Left cardiac atrium (tissue), 4 donors: Measurements from ENCODE around the gene OR51B5. TPM values are rescaled to one million over a fixed set of nuclear protein-coding genes. Genes with fewer than 3 reads are reported as not detected.
"Not testable (repeated sequence)": the region's sequence is repeated elsewhere in the genome, so short reads cannot be mapped to it uniquely, and the experiment has no call there.

Source experiments
- ATAC-seq, 2 donors: fragments of 200-7000 bp; cut with Tn5 transposase; one replicate each; pipeline ENCODE4 v1.9.1; 2020; ENCODE audit warnings: mild to moderate bottlenecking in 2 of 2, moderate library complexity in 2 of 2
- DNase-seq: peaks from one replicate; pipeline ENCODE4 v3.0.0-alpha.2; 2020
- intact Hi-C, 2 donors: fragments of 100-400 bp; cut with DNase I; formaldehyde crosslinking; loops; one replicate each; pipeline versions ENCODE4 v1.14.1 to v1.15.1; 2022 to 2023
- total RNA-seq, 2 donors: library from RNA; stranded (reverse); fragmentation: NEBNext Ultra II Directional; extraction: Animal tissue kit (Norgen Biotek cat#: 25700); gene quantifications; one replicate each; pipeline ENCODE4 v1.2.1, GENCODE V29; 2021
- donor health status: DM: no; HTN: yes; CAD: no.
- donor health status: DM: no; HTN: yes; CAD: no; lungs with severe emphysema.
- donor health status: DM: yes; HTN: yes; CAD: no.
- donor health status: Dilated cardiomyopathy.

The OR51B5 gene
- total RNA-seq, 2 donors from 2014 or later = not detected

GRCh38 chr11:5339771-5340322 lies 3.5 kb downstream of the OR51B5 start:
- intact Hi-C loops = no loop called here
- ATAC-seq (no peak), DNase-seq (no peak)

GRCh38 chr11:5337253-5337652 lies 6.1 kb downstream of the OR51B5 start:
- intact Hi-C loops, DNase-seq, ATAC-seq: not testable (repeated sequence)

- ATAC-seq (no peak), DNase-seq (no peak)
- intact Hi-C loops = no loop called here
Observed at GRCh38 chr11:5336331-5336730, 7.0 kb downstream of the OR51B5 start.

GRCh38 chr11:5335170-5335569 lies 8.2 kb downstream of the OR51B5 start:
- DNase-seq (no peak), ATAC-seq (no peak)
- intact Hi-C loops = no loop called here

GRCh38 chr11:5324197-5324596 lies 19.1 kb downstream of the OR51B5 start, which contains the start of gene OR51B2:
Gene OR51B2 (minus strand): TSS chr11:5324297. CDS start chr11:5324297, 0 bp downstream.
- DNase-seq (no peak), ATAC-seq (no peak)
- intact Hi-C loops = no loop called here

- DNase-seq = no peak
- ATAC-seq = no peak
- intact Hi-C loops = no loop called here
Observed at GRCh38 chr11:5317292-5317691, 26.0 kb downstream of the OR51B5 start.

- ATAC-seq, DNase-seq, intact Hi-C loops: not testable (repeated sequence)
Observed at GRCh38 chr11:5313326-5314023, 29.8 kb downstream of the OR51B5 start.

GRCh38 chr11:5310423-5310822 lies 32.9 kb downstream of the OR51B5 start:
- ATAC-seq (no peak), DNase-seq (no peak)
- intact Hi-C loops = no loop called here

GRCh38 chr11:5307256-5308019 lies 35.9 kb downstream of the OR51B5 start:
- no peak for ATAC-seq
- no peak for DNase-seq

GRCh38 chr11:5304046-5304445 lies 39.3 kb downstream of the OR51B5 start:
- ATAC-seq (no peak), DNase-seq (no peak)
- intact Hi-C loops = no loop called here

More at GRCh38 chr11:5307256-5308019, 35.9 kb downstream of the OR51B5 start:
- intact Hi-C loops = no loop called here

- DNase-seq (no peak), ATAC-seq (no peak)
- intact Hi-C loops = no loop called here
Observed at GRCh38 chr11:5303626-5304025, 39.7 kb downstream of the OR51B5 start.

GRCh38 chr11:5301846-5302245 lies 41.5 kb downstream of the OR51B5 start, which contains the start of gene OR51B4:
Gene OR51B4 (minus strand): TSS chr11:5301946. CDS start chr11:5301946, 0 bp downstream.
- ATAC-seq (no peak), DNase-seq (no peak)
- intact Hi-C loops = no loop called here

GRCh38 chr11:5300251-5300650 lies 43.1 kb downstream of the OR51B5 start:
- intact Hi-C loops = no loop called here
- no peak for ATAC-seq
- DNase-seq = no peak

GRCh38 chr11:5298451-5298850 lies 44.9 kb downstream of the OR51B5 start:
- DNase-seq = no peak
- ATAC-seq = no peak
- intact Hi-C loops = no loop called here

- ATAC-seq (no peak), DNase-seq (no peak)
- intact Hi-C loops = no loop called here
Observed at GRCh38 chr11:5297721-5298323, 45.5 kb downstream of the OR51B5 start.

- intact Hi-C loops, ATAC-seq, DNase-seq: not testable (repeated sequence)
Observed at GRCh38 chr11:5294342-5294995, 48.9 kb downstream of the OR51B5 start.

- DNase-seq = no peak
- ATAC-seq = no peak
- intact Hi-C loops = no loop called here
Observed at GRCh38 chr11:5293028-5293427, 50.3 kb downstream of the OR51B5 start.
